Measurements from ENCODE around the gene SLC31A1. TPM values are rescaled to one million over a fixed set of nuclear protein-coding genes. Genes with fewer than 3 reads are reported as not detected.

The SLC31A1 gene
- total and polyA plus RNA-seq, 2 of the 8 experiments (the other 6 are each of a cell fraction or from before 2014, with no cell fraction given), result 23.9 to 40.8 TPM

DNA sequence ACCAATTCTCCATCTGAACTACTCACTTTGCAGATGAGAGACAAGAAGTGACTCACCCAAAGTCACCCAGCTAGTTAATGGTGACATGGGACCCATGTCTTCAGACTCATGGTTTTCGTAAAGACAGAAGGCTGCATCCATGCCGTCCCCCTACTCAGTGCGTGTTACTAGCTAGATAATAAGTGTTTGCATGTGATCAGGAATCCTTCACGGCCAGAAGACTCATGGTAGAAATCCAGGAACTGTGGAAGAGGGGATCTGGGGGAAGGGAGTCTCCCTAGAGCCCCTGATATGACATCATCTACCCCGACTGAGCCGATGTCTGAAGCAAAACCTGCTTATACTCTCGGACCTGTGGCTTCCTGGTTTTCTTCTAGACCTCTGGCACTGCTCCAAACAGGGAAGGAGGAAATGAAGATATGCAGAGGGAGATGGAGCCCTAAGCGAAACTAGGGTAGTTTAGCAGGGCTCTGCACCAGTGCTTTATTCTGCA is 78.5 kb downstream of the SLC31A1 start:
- Histone ChIP-seq H3K56ac (replicated peaks; ENCODE audit: insufficient read length, low read depth, low read length) (no peak overlapping the region), H3K23me2 (ENCODE audit: low read depth, low read length) (no peaks in the 10 kb centered on the region), H4K91ac (replicated peaks; ENCODE audit: insufficient read length, low read length) (no peak overlapping the region), H4K8ac (ENCODE audit: extremely low read depth, insufficient read depth, low read length) (no peak overlapping the region), H4K20me1 (replicated peaks in 1 of 2; ENCODE audit: control insufficient read depth in 1 of 2, insufficient read depth in 2 of 2, low read length in 2 of 2) (no peaks in the 10 kb centered on the region), H3K18ac (ENCODE audit: extremely low read depth, low read length) (no peak overlapping the region), H2AFZ (ENCODE audit: low read length) (no peak overlapping the region), H3K4me3 (ENCODE audit: extremely low read depth in 1 of 4, insufficient read depth in 2 of 4, low read depth in 3 of 4, low read length in 4 of 4) (no peak overlapping the region), H2BK5ac (ENCODE audit: low read depth, low read length) (no peak overlapping the region), H3K9ac (replicated peaks in 1 of 4; ENCODE audit: extremely low read depth in 1 of 4, low read depth in 3 of 4, low read length in 3 of 4) (no peak overlapping the region), H2BK12ac (ENCODE audit: low read depth, low read length) (no peak overlapping the region), H3K9me3 (ENCODE audit: insufficient read depth in 2 of 2, low read depth in 1 of 2, low read length in 1 of 2) (no peaks in the 10 kb centered on the region), H2BK20ac (ENCODE audit: low read length) (no peak overlapping the region), H2BK120ac (replicated peaks; ENCODE audit: low read depth, low read length) (no peak overlapping the region), H3K27me3 (replicated peaks in 1 of 4; ENCODE audit: control insufficient read depth in 3 of 4, extremely low read depth in 1 of 4, insufficient read depth in 3 of 4, low read length in 3 of 4) (peaks cover 0 to 2% (median 0%) of the 10 kb centered on the region in 4 experiments; a peak in 1 of 7 replicates), H3K4me2 (ENCODE audit: insufficient read depth in 1 of 2, low read depth in 2 of 2, low read length in 2 of 2) (no peak overlapping the region), H3K23ac (ENCODE audit: insufficient read length) (no peak overlapping the region), H3K79me2 (ENCODE audit: control insufficient read depth in 1 of 2, insufficient read depth in 2 of 2, low read length in 2 of 2) (no peaks in the 10 kb centered on the region), H3K79me1 (ENCODE audit: low read depth, low read length) (no peaks in the 10 kb centered on the region), H3K36me3 (ENCODE audit: control insufficient read depth in 2 of 4, insufficient read depth in 4 of 4, low read length in 3 of 4) (no peaks in the 10 kb centered on the region), H2AK5ac (ENCODE audit: low read depth, low read length) (no peak overlapping the region), H3K4ac (replicated peaks; ENCODE audit: insufficient read length, low read depth, low read length) (no peak overlapping the region), H4K5ac (ENCODE audit: insufficient read length, low read depth, low read length) (no peak overlapping the region), H3K4me1 (replicated peaks in 1 of 4; ENCODE audit: control insufficient read depth in 3 of 4, insufficient read depth in 4 of 4, low read length in 3 of 4) (0 out of 7 replicates have a peak, but pooled peaks cover 0 to 4% (median 0%) of the 10 kb centered on the region in 4 experiments), H3K14ac (ENCODE audit: insufficient read length) (no peak overlapping the region), H2BK15ac (ENCODE audit: low read length) (no peak overlapping the region), H3K27ac (ENCODE audit: low read depth, low read length) (no peak overlapping the region)
- TF ChIP-seq TEAD4 (IDR thresholded peaks at IDR 0.05; ENCODE audit: low read depth, low read length) (no peak), POLR2AphosphoS5 (IDR thresholded peaks at IDR 0.05; ENCODE audit: low read depth, low read length) (no peak), SP1 (IDR thresholded peaks at IDR 0.05; ENCODE audit: low read depth, low read length) (no peak), SIX5 (IDR thresholded peaks at IDR 0.05; ENCODE audit: low read depth, low read length) (no peak), CBX5 (IDR thresholded peaks at IDR 0.05; ENCODE audit: low read depth, low read length) (no peak)
- POLR2A ChIA-PET (ENCODE audit: partially characterized antibody), result interaction anchor here (0.6 to 2.1 kb wide), 3 partner anchors 12 to 51 kb away, joined by 3 to 6 read pairs (median 3); no protein-coding TSS in a partner anchor
- FAIRE-seq (no peak), DNase-seq (ENCODE audit: low read depth in 1 of 2, low spot score in 2 of 2) (no peak)
- WGBS, 2 experiments (ENCODE audit: extremely low coverage in 1 of 2, insufficient coverage in 1 of 2, insufficient read length in 1 of 2, insufficient replicate concordance in 2 of 2, low coverage in 1 of 2, low lambda C conversion rate in 2 of 2, missing lambda C conversion rate in 1 of 2), result 90% methylated on average over 8 of the region's 8 CpGs; no CpG with 5 or more reads in 1 of the 2 experiments
- CTCF ChIA-PET (ENCODE audit: partially characterized antibody), result interaction anchor here (0.6 to 3.1 kb wide), 5 partner anchors 10 to 356 kb away, joined by 3 to 16 read pairs (median 3); no protein-coding TSS in a partner anchor
